Activated T-cell treated with anti-CD3 and anti-CD28 coated beads, Interleukin-2, amount 50 U/mL, for 72 hours (primary cell): ENCODE results near the gene FGD3. TPM values are rescaled to one million over a fixed set of nuclear protein-coding genes. Genes with fewer than 3 reads are reported as not detected.

Experiments
- total RNA-seq, 2 donors: library from RNA; stranded (reverse); gene quantifications; one replicate each; pipeline ENCODE4 v1.2.3, GENCODE V29; 2022

FGD3 gene
- total RNA-seq, 2 donors from 2014 or later, result 66.2 to 72.9 TPM

Other genes with a start within 250 kb of the FGD3 start
- gene BICD2, start 182.7 kb upstream of the FGD3 start, total RNA-seq, result 10 to 100 TPM; 15.4 to 15.5 TPM
- 10 to 100 TPM; 10.7 to 10.8 TPM for gene ZNF484, start 69.5 kb upstream of the FGD3 start, total RNA-seq
- gene SUSD3, start 111.2 kb downstream of the FGD3 start, total RNA-seq, result 10 to 100 TPM; 53.1 to 56.8 TPM
- gene CARD19, start 148.7 kb downstream of the FGD3 start, total RNA-seq, result 10 to 100 TPM; 65.7 to 70.0 TPM
- 100 to 1,000 TPM; 121 to 124 TPM for gene NINJ1, start 186.7 kb downstream of the FGD3 start, total RNA-seq
- 1 to 10 TPM in 1 of 2 donors, under 1 TPM in 1; 0.70 to 1.1 TPM for gene WNK2, start 236.6 kb downstream of the FGD3 start, total RNA-seq